ENCODE measurements around the gene SEMA5B.
A peak's percentile ranks its signal among the peaks of the same experiment; 100 is the strongest.

Gene SEMA5B

GRCh38 chr3:123027292-123028232 is at the start of gene SEMA5B:
Gene SEMA5B (minus strand): TSS chr3:123027763. CDS start chr3:122961263, 66,500 bp downstream.
- no peak for DNase-seq

- DNase-seq, result peak; percentile 28
Observed at GRCh38 chr3:123076496-123077418, 49.2 kb upstream of the SEMA5B start.

DNA sequence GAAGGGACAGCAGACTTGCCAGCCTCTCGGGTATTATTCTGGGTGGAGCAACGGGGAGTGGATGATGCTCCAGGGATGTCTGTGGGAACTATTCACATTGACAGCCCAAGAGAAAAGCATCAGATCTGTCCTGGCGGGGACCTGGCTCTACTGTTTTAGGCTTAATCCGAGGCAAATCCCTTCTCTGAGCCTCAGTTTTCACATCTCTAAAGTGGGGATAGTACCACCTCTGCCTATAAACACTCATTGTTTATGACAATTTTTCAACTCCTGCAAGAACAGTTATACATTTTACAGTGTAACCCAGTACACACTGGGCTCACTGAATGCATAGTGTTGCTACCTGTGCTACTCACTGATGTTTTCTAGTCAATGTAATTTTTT is 48.5 kb upstream of the SEMA5B start:
- no peak for DNase-seq

DNA sequence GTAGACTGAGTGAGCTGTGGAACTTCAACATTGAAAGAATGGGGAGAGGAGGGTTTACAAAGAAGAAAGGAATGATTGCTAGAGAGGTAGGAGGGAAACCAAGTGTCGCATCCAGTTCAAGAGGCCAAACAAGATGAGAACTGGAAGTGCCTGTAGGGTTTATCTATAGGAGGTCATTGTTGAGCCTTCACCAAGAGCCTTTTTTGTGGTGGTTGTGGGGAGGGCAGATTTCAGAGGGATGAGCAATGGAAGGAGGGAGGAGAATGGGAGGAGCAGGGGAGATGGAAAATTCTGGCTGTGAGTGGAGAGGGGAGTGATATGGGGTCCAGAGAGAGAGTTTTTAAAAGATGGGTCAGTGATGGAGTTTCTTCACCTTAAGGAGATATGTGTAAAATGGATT is 47.8 kb upstream of the SEMA5B start:
- no peak for DNase-seq

DNA sequence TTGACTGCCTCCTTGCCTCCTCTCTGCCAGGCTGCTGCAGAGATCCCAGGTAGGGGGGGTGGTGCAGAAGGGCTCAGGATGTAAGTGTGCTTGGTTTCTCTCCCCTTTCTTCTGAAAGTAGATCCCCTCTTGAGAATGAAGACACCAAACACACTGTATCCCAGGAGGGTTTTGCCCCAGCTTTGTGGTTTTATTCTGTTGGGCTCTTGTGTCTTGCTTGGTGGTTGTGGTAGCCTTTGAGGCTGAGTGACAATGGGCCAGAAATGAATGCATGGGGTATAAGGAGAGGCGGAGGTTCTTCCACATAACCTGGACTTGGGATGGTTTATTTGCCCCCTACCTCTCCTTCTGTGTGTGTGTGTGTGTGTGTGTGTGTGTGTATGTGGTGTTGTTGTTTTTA is 45.0 kb upstream of the SEMA5B start:
- DNase-seq, result no peak

GRCh38 chr3:123072152-123072551 is 44.6 kb upstream of the SEMA5B start:
- no peak for DNase-seq

DNA sequence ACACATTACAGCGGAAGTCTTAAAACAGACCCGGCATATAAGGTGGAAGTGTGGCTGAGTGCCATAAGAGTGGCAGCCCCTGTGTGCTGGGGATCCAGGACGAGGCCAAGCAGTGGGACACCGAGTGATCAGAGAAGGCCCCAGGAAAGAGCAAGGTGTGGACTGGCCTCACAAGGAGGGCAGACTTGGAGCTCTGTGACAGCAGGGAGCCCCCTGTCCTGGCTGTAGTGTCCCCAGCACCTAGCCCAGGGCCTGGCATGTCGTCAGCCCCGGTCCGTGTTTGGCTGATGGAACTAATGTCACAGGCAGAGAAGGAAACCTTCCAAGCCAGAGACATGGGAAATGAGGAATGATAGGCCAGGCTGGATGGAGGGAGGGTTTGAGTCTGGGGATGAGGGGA is 44.0 kb upstream of the SEMA5B start:
- no peak for DNase-seq

- DNase-seq, result no peak
Observed at GRCh38 chr3:123071146-123071545, 43.6 kb upstream of the SEMA5B start.

DNA sequence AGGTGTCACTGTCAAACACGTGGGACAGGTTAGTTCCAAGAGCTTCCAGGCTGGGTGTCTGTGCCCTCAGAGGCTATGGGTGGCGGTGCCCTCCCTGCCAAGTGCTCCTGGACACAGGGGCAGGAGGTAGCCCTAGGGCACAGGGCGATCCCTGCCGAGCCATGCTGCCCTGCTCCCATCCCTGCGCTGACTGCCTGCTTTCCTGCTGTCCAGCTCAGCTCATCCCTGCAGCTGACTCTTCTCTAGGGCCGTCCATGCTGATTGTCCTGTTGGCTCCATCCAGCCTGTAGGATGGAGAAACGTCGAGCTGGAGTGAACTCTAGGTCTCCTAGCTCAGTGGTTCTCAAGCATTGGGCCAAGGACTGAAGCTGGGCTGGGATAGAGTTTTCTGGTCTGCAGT is 42.9 kb upstream of the SEMA5B start:
- no peak for DNase-seq

- DNase-seq, result no peak
Observed at GRCh38 chr3:123068601-123069381, 41.2 kb upstream of the SEMA5B start.

DNA sequence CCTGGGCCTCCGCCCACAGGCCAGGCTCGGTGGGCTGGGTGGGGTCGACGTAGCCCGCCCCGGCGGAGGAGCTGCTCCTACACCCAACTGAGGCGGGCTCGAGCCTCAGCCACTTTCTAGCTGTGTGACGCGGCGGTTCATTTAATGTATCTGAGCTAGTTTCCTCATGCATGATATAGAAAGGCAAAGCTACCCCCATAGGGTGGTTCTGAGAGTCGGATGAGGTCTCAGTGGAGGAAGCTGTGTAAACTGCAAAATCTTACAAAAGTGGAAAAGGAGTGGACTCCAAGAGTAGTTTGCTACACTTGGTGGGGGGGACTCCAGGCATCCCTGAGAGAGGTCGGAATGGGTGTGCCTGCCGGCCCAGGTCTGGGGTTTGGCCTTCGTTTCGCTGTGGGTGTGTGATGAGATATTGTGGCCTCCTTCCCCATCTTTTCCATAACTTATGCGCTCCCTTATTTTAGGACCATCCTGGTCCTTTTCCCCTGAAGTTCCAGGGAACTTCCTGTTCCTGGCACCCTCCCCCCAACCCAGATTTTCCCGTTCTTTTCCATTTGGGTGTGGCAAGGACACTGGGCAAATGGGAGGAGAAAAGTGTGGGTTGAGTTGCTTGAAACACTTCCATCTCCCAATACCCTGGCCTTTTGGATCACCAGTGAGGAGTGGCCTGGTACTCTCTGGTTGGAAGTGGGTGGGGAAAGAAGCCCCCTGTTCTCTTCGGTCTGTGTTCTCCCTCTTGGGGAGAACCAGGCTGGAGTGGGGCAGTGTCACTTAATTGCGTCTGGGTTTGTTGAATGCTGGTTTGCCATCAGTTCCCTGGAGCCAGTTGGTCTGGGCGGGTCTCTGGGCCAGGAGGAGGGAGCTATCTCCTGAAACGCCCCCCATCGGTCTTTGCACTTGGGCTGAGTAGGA is 40.4 kb upstream of the SEMA5B start:
- DNase-seq, result no peak

DNA sequence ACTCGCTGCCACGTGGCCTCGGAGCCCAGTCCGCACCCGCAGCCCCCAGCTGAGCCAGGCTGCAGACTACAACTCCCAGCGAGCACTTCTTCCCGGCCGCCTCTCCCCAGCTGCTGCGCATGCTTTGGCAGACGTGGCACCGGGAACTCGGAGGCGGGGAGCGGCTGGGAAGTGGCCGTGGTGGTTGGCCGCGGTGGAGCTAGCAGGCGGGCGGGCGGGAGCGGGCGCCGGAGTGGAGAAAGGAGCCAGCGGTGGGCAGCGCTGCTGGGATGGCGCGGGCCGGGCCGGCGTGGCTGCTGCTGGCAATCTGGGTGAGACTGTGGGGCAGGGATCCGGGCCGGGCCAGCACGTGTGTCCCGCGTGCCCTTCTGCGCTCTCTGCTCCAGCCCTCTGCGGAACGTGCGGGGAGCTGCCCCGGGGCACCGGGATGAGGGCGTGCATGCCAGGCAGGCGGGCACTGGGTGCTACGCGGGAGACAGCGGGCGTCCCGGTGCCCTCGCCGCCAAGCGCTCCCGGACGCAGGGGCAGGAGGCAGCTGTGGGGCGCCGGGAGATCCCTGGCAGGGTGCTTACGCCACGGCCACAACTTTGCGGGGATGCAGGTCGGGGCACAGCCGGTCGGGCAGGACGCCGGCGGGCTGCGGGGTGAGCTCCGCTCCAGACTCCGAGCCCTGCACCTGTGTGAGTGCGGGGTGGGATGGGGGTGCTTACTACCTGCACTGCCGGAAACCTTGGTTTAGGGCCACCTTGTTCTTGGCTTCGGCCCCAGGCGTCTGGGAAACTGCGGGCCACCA is 39.5 kb upstream of the SEMA5B start, which contains the start of gene PDIA5:
Gene PDIA5 (plus strand): TSS at position 130 of the 793 bp plus-strand sequence. CDS start 140 bp downstream, at position 270.
- peak; percentile 74 for DNase-seq

- no peak for DNase-seq
Observed at GRCh38 chr3:123066599-123066895, 39.0 kb upstream of the SEMA5B start.

DNA sequence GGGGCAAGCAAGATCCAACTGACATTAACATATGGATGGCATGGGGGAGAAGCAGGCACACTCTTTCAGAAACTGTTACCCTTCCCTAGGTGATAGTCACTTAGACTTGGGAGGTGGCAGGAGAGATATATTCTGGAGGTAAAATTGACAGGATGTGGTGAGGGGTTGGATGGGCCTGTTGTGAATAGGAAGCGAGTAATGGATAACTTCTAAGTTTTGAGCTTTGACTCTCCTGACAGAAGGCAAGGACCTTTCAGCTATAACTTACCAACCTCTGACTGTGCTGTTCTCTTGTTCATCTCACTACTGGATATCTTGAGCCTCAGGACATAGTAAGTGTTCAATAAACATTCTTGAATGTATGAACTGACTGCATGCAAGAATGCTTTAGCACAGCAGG is 37.4 kb upstream of the SEMA5B start:
- no peak for DNase-seq

GRCh38 chr3:123064506-123064905 is 36.9 kb upstream of the SEMA5B start:
- no peak for DNase-seq

- no peak for DNase-seq
Observed at GRCh38 chr3:123063034-123063433, 35.5 kb upstream of the SEMA5B start.

DNA sequence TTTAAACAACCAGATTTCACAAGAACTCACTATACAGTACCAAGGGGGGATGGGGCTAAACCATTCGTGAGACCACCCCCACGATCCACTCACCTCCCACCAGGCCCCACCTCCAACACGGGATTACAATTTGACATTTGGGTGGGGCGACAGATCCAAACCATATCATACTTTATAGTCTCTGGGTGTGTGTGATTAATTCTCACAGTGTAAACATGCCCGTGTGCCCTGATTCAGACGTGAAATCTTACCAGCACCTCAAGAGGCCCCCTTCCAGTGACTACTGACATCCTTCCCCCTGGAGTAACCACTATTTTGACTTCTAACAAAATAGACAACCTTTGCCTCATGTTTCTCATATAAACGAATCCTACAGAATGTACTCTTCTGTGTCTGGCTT is 34.3 kb upstream of the SEMA5B start:
- DNase-seq, result no peak

DNA sequence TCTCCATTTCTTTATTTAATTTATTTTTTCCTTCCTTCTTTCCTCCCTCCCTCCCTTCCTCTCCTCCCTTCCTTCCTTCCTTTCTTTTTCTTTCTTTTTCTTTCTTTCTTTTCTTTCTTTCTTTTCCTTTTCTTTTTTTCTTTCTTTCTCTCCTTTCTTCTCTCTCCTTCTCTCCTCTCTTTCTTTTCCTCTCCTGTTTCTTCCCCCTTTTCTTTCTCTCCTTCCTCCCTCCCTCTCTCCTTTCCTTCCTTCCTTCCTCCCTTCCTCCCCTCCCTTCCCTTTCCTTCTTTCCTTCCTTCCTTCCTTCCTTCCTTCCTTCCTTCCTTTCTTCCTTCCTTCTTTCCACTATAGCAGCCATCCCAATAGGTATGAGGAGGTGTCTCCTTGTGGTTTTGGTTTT is 32.5 kb upstream of the SEMA5B start:
- no peak for DNase-seq

GRCh38 chr3:123058505-123058904 is 30.9 kb upstream of the SEMA5B start:
- no peak for DNase-seq

GRCh38 chr3:123055352-123055751 is 27.8 kb upstream of the SEMA5B start:
- DNase-seq, result no peak

DNA sequence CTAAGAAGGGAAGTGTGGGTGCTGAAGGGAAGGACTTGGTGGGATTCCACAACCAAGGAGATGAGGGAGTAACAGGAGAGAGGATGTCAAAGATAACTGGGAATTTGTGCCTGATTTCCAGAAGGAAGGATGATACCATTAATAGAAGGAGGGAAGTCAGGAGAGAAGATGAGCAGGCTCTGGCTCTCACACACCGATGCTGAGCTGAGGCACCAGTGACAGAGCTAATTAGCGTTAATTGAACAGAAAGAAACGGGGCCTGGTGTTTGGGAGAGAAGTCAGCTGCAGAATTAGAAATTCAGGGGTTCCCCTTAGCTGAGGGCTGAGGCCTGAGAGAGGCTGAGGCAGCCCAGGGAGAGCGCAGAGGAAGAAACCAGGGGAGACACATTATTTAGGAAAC is 27.4 kb upstream of the SEMA5B start:
- no peak for DNase-seq

Measured in NCI-H1048 (cell line).